Central memory CD4-positive, alpha-beta T cell (primary cell): ENCODE data around the gene IKZF2.

ENCODE experiments used
- DNase-seq: peaks from one replicate; pipeline ENCODE4 v3.0.0; 2022
- total RNA-seq, 3 experiments: gene quantifications; one replicate each; lab custom pipeline; 2026; lab: John Stamatoyannopoulos, UW

Gene IKZF2
- 6.7 to 38.4 (median 10.2) reads per million in 3 experiments for total RNA-seq

- peak; percentile 75 for DNase-seq
Observed at GRCh38 chr2:213151437-213152064, at the start of gene IKZF2. IKZF2 (minus strand) TSS chr2:213151612; CDS start chr2:213148629, 2,983 bp downstream.

GRCh38 chr2:213199871-213200270 lies 48.5 kb upstream of the IKZF2 start:
- no peak for DNase-seq

DNA sequence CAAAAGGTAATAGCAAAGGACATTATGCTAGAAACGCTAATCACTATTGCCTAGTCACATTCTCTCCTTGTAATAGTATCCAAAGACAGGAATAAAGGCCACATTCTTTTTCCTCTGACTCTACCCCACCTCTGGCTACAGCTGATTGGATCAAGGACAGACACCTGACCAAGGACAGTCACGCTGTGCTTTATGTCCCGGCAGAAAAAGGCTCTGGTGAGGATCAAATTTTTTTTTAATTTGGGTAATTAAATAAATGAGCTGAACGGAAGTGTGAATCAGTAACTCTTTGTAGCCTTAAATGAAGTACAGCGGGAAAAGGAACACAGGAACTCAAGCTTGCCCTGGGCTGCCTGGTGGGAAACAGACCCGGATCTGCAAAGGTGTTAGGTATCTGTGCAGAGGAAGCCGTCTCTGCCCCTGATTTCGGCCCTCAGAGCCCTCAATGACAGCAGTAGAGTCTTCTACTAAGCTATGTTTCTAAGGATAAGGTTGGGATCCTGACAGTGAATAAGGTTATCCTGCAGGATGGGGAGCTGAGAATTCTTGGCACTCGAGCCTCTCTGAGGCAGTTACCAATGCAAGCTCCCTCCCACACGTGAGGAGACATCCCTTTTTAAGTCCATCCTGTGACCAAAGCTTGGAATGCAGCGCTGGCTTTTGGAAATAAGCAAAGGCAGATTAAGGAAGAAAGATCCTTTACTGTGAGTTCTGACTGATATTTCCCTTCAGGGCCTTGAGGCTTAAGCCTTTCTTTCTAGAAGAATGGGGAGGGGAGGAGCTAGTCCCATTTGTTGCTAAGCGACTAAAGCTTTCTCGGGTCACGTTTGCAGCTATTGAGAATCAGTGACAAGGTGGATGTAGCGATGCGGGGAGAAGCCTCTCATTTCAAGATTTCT lies 37.8 kb upstream of the IKZF2 start:
- DNase-seq: no peak

- no peak for DNase-seq
Observed at GRCh38 chr2:213188533-213188867, 37.1 kb upstream of the IKZF2 start.

DNA sequence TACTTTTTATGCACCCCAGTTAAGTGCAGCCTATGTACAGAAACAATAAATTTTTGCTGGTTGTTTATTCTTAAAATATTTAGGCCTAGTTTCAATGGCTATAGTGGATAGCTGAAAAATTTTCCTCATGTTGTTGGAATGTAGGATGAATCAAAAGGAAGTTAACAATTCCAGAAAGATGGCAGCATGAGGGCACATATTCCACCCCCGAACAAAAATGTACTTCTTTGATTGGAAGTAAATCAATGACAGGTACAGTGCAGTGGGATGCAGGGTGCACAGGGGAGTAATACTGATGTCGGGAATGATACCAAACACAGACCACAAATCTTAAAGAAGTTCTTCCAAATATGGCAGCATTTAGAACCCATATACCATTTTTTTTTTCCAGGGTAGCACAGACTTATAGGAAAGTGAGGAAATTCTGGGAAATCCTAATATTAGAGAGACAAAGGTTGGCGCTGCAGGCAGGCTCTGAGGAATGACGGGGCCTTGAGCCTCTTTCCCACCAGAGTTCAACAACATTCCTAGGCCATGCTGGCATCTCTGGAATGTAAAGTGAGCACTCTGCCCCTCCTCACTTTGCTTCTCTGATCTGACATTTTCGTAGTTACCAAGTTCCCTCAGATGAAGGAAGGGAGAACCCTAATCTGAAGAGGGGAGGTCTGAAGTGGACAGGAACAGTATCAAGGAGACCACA lies 36.6 kb upstream of the IKZF2 start:
- DNase-seq: no peak

DNA sequence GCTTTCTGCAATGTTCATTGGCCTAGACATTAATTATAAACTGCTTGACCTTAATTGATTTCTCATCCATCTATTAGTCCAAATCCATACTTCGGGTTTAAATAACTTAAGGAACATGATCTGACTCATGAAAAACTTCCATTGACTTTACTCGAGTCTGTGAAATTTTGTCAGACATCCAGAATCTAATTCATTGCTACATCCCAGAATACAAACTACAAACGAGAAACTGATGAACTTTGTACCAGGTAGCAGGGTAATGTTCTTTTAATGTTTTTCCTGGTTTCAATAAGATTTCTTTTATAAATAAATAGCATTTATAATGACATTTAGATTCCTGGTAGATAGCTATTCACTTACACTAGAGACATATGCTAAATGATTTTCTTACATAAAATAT lies 36.0 kb upstream of the IKZF2 start:
- DNase-seq: no peak

GRCh38 chr2:213185147-213185822 lies 33.9 kb upstream of the IKZF2 start:
- no peak for DNase-seq

GRCh38 chr2:213181712-213182111 lies 30.3 kb upstream of the IKZF2 start:
- no peak for DNase-seq

DNA sequence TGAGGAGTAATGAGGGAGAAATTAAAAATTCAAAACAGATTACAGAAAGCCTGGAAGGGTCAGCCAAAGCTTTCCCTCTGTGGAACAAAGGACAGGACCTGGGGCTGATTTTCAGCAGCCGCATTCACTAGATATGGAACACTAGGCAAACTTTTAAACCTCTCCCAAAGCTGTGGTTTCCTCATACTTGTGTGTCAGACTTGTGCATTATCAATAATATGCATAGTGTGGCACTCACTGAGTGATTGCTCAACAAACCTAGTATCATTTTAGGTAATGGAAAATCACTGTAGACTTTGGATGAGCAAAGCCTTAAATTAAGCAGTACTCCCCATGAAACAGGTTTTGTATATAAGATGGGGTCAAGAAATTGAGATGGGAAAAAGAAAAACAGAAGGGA lies 26.3 kb upstream of the IKZF2 start:
- DNase-seq: no peak

DNA sequence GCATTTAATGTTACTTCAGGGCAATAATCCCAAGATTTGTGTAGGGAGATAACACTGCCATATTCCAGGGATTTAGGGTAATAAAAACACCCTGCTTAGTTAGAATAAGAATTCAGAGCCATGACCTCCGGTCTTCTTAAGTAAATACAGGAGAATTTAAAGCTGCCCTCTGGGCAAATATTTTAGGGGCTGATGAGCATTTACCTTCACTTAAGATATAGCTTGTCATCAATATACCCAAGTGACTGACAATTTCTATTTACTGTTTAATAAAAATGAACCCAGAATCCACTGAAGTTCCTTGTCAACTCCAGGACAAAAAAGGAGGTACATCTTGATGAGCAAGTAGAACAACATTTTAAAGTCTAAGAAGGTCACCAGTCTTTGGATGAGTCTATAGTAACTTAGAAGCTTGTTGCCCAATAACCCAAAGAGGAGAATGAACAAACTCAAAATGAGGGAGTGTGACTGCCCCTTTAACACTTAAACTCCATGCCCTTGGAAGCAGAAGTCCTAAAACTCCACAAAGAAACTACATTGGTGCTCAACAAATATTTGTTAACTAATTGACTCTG lies 24.3 kb upstream of the IKZF2 start:
- no peak for DNase-seq

- DNase-seq: no peak
Observed at GRCh38 chr2:213172641-213173040, 21.2 kb upstream of the IKZF2 start.

- DNase-seq: no peak
Observed at GRCh38 chr2:213171147-213171546, 19.7 kb upstream of the IKZF2 start.

- DNase-seq: no peak
Observed at GRCh38 chr2:213167271-213167930, 16.0 kb upstream of the IKZF2 start.

DNA sequence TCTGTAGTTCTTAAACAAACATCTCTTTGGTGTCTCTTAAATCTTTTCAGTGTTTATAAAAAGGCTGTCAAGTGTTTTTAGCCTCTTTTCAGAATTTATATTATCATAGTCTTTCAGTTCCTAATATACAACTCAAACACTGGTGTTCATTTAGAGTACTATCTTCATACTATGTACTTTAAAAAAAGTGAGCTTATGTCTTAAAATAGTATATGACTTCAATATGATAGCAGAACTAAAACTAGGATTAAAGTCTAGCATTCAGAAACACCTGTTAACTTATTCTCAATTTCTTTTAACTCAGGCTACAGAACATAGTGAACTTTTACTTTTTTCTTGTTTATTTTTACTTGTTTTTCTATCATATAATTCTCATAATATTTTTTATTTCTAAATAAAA lies 14.7 kb upstream of the IKZF2 start:
- no peak for DNase-seq

- no peak for DNase-seq
Observed at GRCh38 chr2:213164263-213164662, 12.9 kb upstream of the IKZF2 start.

DNA sequence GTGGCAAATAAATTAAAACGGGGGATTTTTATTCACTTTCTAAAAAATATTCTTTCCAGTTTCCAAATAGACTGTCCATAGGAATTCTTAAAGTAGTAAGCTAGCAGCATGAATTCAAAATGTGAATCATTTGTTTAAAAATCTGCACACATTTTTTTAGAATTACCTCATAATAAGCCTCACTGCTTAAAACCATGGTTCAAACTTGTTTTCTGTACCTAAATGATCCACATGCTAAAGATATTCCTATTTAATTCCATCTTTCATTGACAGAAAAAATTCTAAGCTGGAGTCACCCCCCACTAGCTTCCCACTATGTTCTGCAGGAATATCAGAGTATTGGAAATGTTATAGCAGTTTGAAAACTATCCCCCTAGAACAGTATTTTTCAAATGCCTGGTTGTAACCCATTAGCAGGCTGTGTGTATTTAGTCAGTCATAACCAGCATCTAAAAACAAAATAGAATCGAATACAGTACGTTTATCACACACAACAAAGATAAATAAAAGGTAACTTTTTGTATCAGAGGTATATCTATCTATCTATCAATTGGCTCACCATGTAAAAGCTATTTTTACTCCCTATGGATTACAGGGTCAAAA lies 11.2 kb upstream of the IKZF2 start:
- DNase-seq: no peak

- DNase-seq: no peak
Observed at GRCh38 chr2:213161759-213162515, 10.5 kb upstream of the IKZF2 start.

DNA sequence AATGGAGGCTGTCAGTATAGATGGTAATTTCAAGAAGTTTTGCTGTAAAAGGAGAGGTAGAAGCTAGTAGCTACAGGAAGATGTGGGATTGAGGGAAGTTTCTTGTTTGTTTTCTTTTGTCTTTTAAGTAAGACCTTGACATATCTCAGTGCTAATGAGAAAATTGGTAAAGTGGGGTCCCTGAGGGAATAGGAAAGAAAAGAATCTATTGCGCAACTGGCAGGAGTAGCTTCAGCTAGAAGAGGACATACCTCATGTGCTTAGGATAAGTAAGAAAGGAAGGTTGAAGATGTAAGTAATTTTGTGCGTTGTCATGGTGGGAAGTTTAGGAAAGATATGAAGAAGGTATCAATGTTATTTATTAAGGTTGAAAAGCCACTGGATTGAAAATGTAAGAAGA lies 8.4 kb upstream of the IKZF2 start:
- no peak for DNase-seq

- no peak for DNase-seq
Observed at GRCh38 chr2:213157242-213157641, 5.8 kb upstream of the IKZF2 start.

GRCh38 chr2:213156717-213157116 lies 5.3 kb upstream of the IKZF2 start:
- no peak for DNase-seq

DNA sequence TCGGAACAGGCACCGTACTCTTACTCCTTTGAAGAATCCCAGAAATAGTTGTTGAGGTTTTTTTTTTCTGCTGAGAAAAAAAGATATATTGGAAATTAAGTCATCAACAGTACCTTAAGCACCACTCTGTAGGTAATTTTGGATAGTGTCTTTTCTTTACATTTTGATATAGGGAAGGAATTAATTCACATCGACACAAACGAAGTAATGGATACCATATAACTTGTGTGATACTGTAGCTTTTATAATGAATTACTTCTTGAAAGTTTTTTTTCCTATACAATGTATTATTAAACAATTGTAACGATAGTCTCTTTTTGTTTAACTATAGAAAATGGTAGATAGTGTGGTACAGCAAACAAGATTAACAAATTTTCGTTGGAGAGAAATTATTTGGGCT lies 1.5 kb upstream of the IKZF2 start:
- no peak for DNase-seq
